Breast epithelium (tissue), 3 donors: ENCODE results near the gene IRAG1.

ENCODE experiments used
- POLR2A ChIP-seq: fragments of 450-650 bp; IDR thresholded peaks from one replicate; pipeline ENCODE4 v1.6.1; 2016; ENCODE audit warnings: antibody characterized with exemption, mild to moderate bottlenecking, moderate library complexity
- TF ChIP-seq, protein P1 (sequence below), 3 donors: fragments of 450-650 bp; IDR thresholded peaks; one replicate each; pipeline ENCODE4 v1.5.1; 2016 to 2017; ENCODE audit warnings: antibody characterized with exemption in 3 of 3, mild to moderate bottlenecking in 3 of 3, moderate library complexity in 3 of 3

DNA sequence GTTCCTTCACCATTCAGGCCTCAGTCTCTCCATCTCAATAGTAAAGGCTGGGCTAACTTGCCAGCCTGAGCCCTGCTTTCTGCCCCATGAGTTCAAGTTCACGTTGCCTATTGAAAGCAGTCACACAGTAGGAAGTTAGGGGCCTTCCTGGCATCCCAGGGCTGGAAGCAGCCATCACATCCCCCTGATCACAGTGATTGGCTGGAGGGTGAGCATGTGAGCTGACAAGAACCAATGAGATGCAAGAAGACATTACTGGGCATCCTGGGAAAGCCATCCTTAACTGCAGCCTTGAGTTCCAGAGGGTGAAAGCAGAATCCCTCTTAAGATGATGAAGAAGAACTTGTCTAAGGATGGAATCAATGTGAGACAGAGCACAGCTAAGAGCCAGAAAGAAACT is 29.1 kb downstream of the IRAG1 start:
- TF ChIP-seq, protein P1, sequence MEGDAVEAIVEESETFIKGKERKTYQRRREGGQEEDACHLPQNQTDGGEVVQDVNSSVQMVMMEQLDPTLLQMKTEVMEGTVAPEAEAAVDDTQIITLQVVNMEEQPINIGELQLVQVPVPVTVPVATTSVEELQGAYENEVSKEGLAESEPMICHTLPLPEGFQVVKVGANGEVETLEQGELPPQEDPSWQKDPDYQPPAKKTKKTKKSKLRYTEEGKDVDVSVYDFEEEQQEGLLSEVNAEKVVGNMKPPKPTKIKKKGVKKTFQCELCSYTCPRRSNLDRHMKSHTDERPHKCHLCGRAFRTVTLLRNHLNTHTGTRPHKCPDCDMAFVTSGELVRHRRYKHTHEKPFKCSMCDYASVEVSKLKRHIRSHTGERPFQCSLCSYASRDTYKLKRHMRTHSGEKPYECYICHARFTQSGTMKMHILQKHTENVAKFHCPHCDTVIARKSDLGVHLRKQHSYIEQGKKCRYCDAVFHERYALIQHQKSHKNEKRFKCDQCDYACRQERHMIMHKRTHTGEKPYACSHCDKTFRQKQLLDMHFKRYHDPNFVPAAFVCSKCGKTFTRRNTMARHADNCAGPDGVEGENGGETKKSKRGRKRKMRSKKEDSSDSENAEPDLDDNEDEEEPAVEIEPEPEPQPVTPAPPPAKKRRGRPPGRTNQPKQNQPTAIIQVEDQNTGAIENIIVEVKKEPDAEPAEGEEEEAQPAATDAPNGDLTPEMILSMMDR (IDR thresholded peaks at IDR 0.05), result no peak
- no peak for TF ChIP-seq POLR2A
